SHP77 treated with DMSO at 0.1 percent for 48 hours (cell line): Measurements from ENCODE around the gene TIFAB.
A peak's percentile ranks its signal among the peaks of the same experiment; 100 is the strongest.

ENCODE experiments used
- DNase-seq: peaks from one replicate; lab custom pipeline; 2025; lab: John Stamatoyannopoulos, UW

Gene TIFAB

GRCh38 chr5:135425641-135426040 lies 26.5 kb downstream of the TIFAB start:
- DNase-seq: no peak

- DNase-seq: no peak
These were observed 28.3 kb downstream of the TIFAB start for GRCh38 chr5:135423846-135424168.

GRCh38 chr5:135423146-135423845 lies 28.9 kb downstream of the TIFAB start:
- DNase-seq: no peak

- DNase-seq: no peak
These were observed 29.7 kb downstream of the TIFAB start for GRCh38 chr5:135422419-135422818.

GRCh38 chr5:135417083-135417482 lies 35.1 kb downstream of the TIFAB start:
- no peak for DNase-seq

- no peak for DNase-seq
These were observed 47.1 kb downstream of the TIFAB start for GRCh38 chr5:135405082-135405481.

- no peak for DNase-seq
These were observed 50.1 kb downstream of the TIFAB start for GRCh38 chr5:135402031-135402430.

GRCh38 chr5:135400866-135401265 lies 51.3 kb downstream of the TIFAB start:
- DNase-seq: no peak

GRCh38 chr5:135399794-135400542 lies 52.2 kb downstream of the TIFAB start:
- no peak for DNase-seq

GRCh38 chr5:135398855-135399793 lies 53.0 kb downstream of the TIFAB start, which contains the start of gene MACROH2A1:
MACROH2A1 (minus strand) TSS chr5:135399231; CDS start chr5:135389093, 10,138 bp downstream.
- peak; percentile 35 for DNase-seq

GRCh38 chr5:135398160-135398854 lies 53.8 kb downstream of the TIFAB start:
- no peak for DNase-seq
